Measurements from ENCODE around the gene RAN. TPM values are rescaled to one million over a fixed set of nuclear protein-coding genes. Genes with fewer than 3 reads are reported as not detected.
A peak's percentile ranks its signal among the peaks of the same experiment; 100 is the strongest.

Gene RAN
- total and polyA plus RNA-seq, 9 of the 15 experiments (the other 6 are each of a cell fraction or from before 2014, with no cell fraction given) = 1,687 to 3,820 (median 2,300) TPM

DNA sequence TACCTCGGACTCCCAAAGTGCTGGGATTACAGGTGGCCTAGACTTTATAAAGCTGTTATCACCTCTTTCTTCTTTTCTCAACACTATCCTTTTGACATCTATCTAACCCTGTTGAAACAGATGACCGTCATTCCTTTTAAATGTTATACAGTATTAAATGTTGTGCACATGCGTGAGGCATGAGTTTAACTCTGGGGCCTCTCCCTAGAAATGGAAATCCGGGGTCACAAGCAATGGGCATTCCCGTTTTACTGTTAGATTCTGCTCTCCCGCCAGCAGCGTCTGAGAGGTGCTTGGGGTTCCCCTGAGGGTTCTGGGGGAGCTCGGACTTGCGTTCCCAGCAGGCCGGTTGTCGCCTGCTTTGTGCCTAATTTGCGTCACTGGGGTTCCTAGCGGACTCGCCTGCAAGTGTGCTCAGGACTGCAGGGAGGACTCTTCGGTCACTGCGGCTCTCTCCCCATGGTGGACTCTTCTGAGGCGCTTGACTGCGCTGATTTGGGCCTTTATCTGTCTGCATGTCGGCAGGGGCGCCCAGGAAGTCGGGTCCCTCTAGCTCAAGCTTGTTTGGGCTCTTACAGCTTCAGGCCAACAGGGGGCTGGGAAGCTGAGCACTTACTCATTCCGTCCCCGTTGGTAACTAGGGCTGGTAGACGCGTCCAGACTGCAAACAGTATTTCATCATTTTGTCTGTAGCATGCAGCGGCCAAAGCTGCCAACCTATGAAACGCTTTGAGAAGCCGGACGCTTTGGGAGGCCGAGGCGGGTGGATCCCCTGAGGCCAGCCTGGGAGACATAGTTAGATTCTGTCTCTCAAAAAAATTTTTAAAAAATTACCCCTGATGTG, 1.2 kb upstream of the RAN start (continued):
- TF ChIP-seq, protein P1, sequence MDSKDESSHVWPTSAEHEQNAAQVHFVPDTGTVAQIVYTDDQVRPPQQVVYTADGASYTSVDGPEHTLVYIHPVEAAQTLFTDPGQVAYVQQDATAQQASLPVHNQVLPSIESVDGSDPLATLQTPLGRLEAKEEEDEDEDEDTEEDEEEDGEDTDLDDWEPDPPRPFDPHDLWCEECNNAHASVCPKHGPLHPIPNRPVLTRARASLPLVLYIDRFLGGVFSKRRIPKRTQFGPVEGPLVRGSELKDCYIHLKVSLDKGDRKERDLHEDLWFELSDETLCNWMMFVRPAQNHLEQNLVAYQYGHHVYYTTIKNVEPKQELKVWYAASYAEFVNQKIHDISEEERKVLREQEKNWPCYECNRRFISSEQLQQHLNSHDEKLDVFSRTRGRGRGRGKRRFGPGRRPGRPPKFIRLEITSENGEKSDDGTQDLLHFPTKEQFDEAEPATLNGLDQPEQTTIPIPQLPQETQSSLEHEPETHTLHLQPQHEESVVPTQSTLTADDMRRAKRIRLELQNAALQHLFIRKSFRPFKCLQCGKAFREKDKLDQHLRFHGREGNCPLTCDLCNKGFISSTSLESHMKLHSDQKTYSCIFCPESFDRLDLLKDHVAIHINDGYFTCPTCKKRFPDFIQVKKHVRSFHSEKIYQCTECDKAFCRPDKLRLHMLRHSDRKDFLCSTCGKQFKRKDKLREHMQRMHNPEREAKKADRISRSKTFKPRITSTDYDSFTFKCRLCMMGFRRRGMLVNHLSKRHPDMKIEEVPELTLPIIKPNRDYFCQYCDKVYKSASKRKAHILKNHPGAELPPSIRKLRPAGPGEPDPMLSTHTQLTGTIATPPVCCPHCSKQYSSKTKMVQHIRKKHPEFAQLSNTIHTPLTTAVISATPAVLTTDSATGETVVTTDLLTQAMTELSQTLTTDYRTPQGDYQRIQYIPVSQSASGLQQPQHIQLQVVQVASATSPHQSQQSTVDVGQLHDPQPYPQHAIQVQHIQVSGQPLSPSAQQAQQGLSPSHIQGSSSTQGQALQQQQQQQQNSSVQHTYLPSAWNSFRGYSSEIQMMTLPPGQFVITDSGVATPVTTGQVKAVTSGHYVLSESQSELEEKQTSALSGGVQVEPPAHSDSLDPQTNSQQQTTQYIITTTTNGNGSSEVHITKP (IDR thresholded peaks at IDR 0.05; ENCODE audit: partially characterized antibody) = peak; percentile 90
- TF ChIP-seq, protein P2, sequence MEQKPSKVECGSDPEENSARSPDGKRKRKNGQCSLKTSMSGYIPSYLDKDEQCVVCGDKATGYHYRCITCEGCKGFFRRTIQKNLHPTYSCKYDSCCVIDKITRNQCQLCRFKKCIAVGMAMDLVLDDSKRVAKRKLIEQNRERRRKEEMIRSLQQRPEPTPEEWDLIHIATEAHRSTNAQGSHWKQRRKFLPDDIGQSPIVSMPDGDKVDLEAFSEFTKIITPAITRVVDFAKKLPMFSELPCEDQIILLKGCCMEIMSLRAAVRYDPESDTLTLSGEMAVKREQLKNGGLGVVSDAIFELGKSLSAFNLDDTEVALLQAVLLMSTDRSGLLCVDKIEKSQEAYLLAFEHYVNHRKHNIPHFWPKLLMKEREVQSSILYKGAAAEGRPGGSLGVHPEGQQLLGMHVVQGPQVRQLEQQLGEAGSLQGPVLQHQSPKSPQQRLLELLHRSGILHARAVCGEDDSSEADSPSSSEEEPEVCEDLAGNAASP (IDR thresholded peaks at IDR 0.05) = no peak
- TF ChIP-seq TCFL5 (CRISPR knock-in tag; conservative IDR thresholded peaks at IDR 0.05) (no peak), TEAD2 (tag; IDR thresholded peaks at IDR 0.05) (no peak), ZNF77 (CRISPR knock-in tag; IDR thresholded peaks at IDR 0.05) (no peak), ETV6 (IDR thresholded peaks at IDR 0.05; ENCODE audit: borderline replicate concordance in 1 of 2, low read depth in 2 of 2, low read length in 1 of 2) (0 out of 4 replicates have a peak, but pooled peaks of 1 of the 2 experiments have one; percentile 30), ETV6 (CRISPR knock-in tag; IDR thresholded peaks at IDR 0.05; ENCODE audit: borderline replicate concordance) (peak; percentile 9; the same call in 1 of the 2 replicates), LCOR (CRISPR knock-in tag; IDR thresholded peaks at IDR 0.05) (peak; percentile 77; the same call in 1 of the 2 replicates), ZNF124 (CRISPR knock-in tag; IDR thresholded peaks at IDR 0.05) (no peak), SMARCB1 (IDR thresholded peaks at IDR 0.05; ENCODE audit: insufficient read length, low read depth) (no peak), KDM2B (CRISPR knock-in tag; IDR thresholded peaks at IDR 0.05) (no peak), NFE2L1 (tag; IDR thresholded peaks at IDR 0.05; ENCODE audit: borderline replicate concordance, low read depth) (no peak), PCBP1 (IDR thresholded peaks at IDR 0.05; ENCODE audit: low read depth, low read length, poor library complexity, severe bottlenecking) (no peak), HDGF (IDR thresholded peaks at IDR 0.05) (no peak), SIRT6 (IDR thresholded peaks at IDR 0.05; ENCODE audit: low read depth, low read length) (no peak), POLR2H (tag; IDR thresholded peaks at IDR 0.05; ENCODE audit: low read depth) (peak; percentile 66), OTX1 (CRISPR knock-in tag; IDR thresholded peaks at IDR 0.05) (no peak), KLF10 (CRISPR knock-in tag; IDR thresholded peaks at IDR 0.05) (no peak), THRB (CRISPR knock-in tag; conservative IDR thresholded peaks at IDR 0.05) (no peak)
- TF ChIP-seq, protein P3, sequence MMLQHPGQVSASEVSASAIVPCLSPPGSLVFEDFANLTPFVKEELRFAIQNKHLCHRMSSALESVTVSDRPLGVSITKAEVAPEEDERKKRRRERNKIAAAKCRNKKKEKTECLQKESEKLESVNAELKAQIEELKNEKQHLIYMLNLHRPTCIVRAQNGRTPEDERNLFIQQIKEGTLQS (IDR thresholded peaks at IDR 0.05) = peak; percentile 95
- TF ChIP-seq, protein P3 (CRISPR knock-in tag; conservative IDR thresholded peaks at IDR 0.05) = peak; percentile 52; the same call in 1 of the 2 replicates

All from K562 (cell line).